Stimulated activated CD4-positive, alpha-beta T cell treated with anti-CD3 and anti-CD28 coated beads, Interleukin-4, amount 100 ng/mL, for 1 hour (primary cell): ENCODE measurements around the gene OPCML.

ENCODE experiments used
- DNase-seq: peaks from one replicate; pipeline ENCODE4 v3.0.0-alpha.2; 2020

OPCML gene

GRCh38 chr11:133536198-133536597 is 3.9 kb upstream of the OPCML start:
- DNase-seq: no peak

- no peak for DNase-seq
These were observed 904 bp upstream of the OPCML start for GRCh38 chr11:133533205-133533604.

- no peak for DNase-seq
These were observed 843 bp downstream of the OPCML start for GRCh38 chr11:133531458-133531857.

GRCh38 chr11:133530501-133530835 is 1.8 kb downstream of the OPCML start:
- DNase-seq: no peak

GRCh38 chr11:133529807-133530500 is 2.3 kb downstream of the OPCML start:
- no peak for DNase-seq

- no peak for DNase-seq
These were observed 5.5 kb downstream of the OPCML start for GRCh38 chr11:133526790-133527189.

GRCh38 chr11:133525976-133526375 is 6.3 kb downstream of the OPCML start:
- DNase-seq: no peak

GRCh38 chr11:133524488-133524887 is 7.8 kb downstream of the OPCML start:
- DNase-seq: no peak

GRCh38 chr11:133522344-133522743 is 10.0 kb downstream of the OPCML start:
- no peak for DNase-seq

- DNase-seq: no peak
These were observed 10.8 kb downstream of the OPCML start for GRCh38 chr11:133521502-133521901.

GRCh38 chr11:133520707-133521106 is 11.6 kb downstream of the OPCML start:
- DNase-seq: no peak

- no peak for DNase-seq
These were observed 12.7 kb downstream of the OPCML start for GRCh38 chr11:133519560-133519959.

- DNase-seq: no peak
These were observed 13.5 kb downstream of the OPCML start for GRCh38 chr11:133518702-133519264.

GRCh38 chr11:133516845-133517244 is 15.5 kb downstream of the OPCML start:
- DNase-seq: no peak

- DNase-seq: no peak
These were observed 17.2 kb downstream of the OPCML start for GRCh38 chr11:133515107-133515506.

- no peak for DNase-seq
These were observed 22.2 kb downstream of the OPCML start for GRCh38 chr11:133509924-133510697.

- no peak for DNase-seq
These were observed 23.8 kb downstream of the OPCML start for GRCh38 chr11:133508468-133508867.

GRCh38 chr11:133507185-133507584 is 25.1 kb downstream of the OPCML start:
- DNase-seq: no peak

GRCh38 chr11:133506551-133507094 is 25.7 kb downstream of the OPCML start:
- no peak for DNase-seq

- DNase-seq: no peak
These were observed 26.3 kb downstream of the OPCML start for GRCh38 chr11:133506023-133506422.

- DNase-seq: no peak
These were observed 27.4 kb downstream of the OPCML start for GRCh38 chr11:133504906-133505305.

- no peak for DNase-seq
These were observed 28.5 kb downstream of the OPCML start for GRCh38 chr11:133503776-133504175.

GRCh38 chr11:133503236-133503635 is 29.1 kb downstream of the OPCML start:
- no peak for DNase-seq
